Transverse colon (tissue), 4 donors: ENCODE measurements around the gene PPM1L.

Experiments
- EP300 ChIP-seq: sonication (generic); formaldehyde crosslinking; IDR thresholded peaks from one replicate; pipeline ENCODE4 v1.6.1; 2017; ENCODE audit warnings: antibody characterized with exemption, low read depth
- POLR2A ChIP-seq: fragments of 450-650 bp; IDR thresholded peaks from one replicate; pipeline ENCODE4 v1.6.1; 2016; ENCODE audit warnings: antibody characterized with exemption, mild to moderate bottlenecking, moderate library complexity
- POLR2AphosphoS5 ChIP-seq, 3 donors: sonication (generic); formaldehyde crosslinking; IDR thresholded peaks; one replicate each; pipeline ENCODE4 v1.6.1; 2016; ENCODE audit warnings: antibody characterized with exemption in 3 of 3
- TF ChIP-seq, protein P1 (sequence below), 5 experiments: fragments of 200-600 bp in 3 of 5; fragments of 450-650 bp in 2 of 5; sonication (generic) in 3 of 5; IDR thresholded peaks; 1 replicate in 2 of 5; 2 replicates in 3 of 5; pipeline ENCODE4 v1.5.1; 2016 to 2017; ENCODE audit warnings: antibody characterized with exemption in 5 of 5, inconsistent platforms in 3 of 5, mild to moderate bottlenecking in 2 of 5, moderate library complexity in 1 of 5

DNA sequence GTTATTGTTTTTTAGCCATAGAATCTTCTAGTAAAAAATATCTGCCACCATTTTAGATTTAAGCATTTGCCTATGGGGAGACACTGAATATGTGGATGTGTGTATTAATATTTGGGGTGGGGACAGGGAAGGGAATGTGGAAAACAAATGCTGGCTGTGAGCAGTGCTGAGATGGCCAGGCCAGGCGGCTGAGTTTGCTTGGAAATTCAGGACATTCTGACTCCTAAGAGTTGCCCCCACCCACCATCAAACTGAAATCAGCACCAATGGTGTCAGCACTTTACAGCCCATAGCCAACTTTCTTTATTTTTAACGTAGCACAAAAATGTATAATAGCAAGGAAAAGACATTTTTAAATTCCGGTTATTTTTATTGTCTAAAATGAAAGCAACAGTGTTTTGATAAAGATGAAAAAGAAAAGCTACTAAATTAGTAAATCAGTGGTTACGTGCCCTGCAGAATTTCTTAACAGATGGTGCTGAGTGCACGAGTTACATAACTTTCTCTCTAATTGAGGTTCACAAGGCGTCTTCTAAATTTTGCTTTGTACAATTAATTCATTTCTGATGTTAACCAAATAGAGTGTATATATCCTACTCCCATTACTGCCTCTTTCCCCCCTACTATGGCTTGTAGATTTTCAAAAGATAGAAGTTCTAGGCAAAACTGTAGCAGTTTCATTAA lies 315.1 kb downstream of the PPM1L start:
- TF ChIP-seq, protein P1, sequence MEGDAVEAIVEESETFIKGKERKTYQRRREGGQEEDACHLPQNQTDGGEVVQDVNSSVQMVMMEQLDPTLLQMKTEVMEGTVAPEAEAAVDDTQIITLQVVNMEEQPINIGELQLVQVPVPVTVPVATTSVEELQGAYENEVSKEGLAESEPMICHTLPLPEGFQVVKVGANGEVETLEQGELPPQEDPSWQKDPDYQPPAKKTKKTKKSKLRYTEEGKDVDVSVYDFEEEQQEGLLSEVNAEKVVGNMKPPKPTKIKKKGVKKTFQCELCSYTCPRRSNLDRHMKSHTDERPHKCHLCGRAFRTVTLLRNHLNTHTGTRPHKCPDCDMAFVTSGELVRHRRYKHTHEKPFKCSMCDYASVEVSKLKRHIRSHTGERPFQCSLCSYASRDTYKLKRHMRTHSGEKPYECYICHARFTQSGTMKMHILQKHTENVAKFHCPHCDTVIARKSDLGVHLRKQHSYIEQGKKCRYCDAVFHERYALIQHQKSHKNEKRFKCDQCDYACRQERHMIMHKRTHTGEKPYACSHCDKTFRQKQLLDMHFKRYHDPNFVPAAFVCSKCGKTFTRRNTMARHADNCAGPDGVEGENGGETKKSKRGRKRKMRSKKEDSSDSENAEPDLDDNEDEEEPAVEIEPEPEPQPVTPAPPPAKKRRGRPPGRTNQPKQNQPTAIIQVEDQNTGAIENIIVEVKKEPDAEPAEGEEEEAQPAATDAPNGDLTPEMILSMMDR (IDR thresholded peaks at IDR 0.05), result no peak
- TF ChIP-seq POLR2A (no peak), POLR2AphosphoS5 (IDR thresholded peaks at IDR 0.05) (no peak), EP300 (no peak)
